ENCODE data around the gene MGAT5B.

DNA sequence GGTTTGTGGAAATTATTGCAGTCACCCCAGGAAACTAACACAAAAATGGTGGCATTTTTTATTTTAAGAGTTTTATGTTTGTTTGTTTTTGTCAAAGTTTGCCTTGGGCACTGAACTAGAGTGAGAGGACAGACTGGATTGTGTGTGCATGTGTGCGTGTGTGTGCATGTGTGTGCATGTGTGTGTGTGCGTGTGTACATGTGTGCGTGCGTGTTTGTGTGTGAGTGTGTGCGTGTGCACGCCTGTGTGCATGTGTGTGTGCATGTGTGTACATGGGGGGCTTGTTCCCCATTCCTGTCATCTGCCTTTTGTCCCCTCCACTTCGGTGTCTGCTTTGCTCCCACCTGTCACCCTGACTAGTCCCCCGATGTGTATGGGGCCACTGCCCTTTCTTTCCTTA is 32.5 kb downstream of the MGAT5B start:
- TF ChIP-seq, protein P1, sequence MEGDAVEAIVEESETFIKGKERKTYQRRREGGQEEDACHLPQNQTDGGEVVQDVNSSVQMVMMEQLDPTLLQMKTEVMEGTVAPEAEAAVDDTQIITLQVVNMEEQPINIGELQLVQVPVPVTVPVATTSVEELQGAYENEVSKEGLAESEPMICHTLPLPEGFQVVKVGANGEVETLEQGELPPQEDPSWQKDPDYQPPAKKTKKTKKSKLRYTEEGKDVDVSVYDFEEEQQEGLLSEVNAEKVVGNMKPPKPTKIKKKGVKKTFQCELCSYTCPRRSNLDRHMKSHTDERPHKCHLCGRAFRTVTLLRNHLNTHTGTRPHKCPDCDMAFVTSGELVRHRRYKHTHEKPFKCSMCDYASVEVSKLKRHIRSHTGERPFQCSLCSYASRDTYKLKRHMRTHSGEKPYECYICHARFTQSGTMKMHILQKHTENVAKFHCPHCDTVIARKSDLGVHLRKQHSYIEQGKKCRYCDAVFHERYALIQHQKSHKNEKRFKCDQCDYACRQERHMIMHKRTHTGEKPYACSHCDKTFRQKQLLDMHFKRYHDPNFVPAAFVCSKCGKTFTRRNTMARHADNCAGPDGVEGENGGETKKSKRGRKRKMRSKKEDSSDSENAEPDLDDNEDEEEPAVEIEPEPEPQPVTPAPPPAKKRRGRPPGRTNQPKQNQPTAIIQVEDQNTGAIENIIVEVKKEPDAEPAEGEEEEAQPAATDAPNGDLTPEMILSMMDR (conservative IDR thresholded peaks at IDR 0.05; ENCODE audit: low read depth, low read length) = no peak
- TF ChIP-seq EZH2 (IDR thresholded peaks at IDR 0.05; ENCODE audit: low read length, unreplicated experiment) (no peak), EZH2phosphoT487 (IDR thresholded peaks at IDR 0.05; ENCODE audit: borderline replicate concordance, low read length) (no peak)
